Measurements from ENCODE around the gene B3GAT2.

Gene B3GAT2

DNA sequence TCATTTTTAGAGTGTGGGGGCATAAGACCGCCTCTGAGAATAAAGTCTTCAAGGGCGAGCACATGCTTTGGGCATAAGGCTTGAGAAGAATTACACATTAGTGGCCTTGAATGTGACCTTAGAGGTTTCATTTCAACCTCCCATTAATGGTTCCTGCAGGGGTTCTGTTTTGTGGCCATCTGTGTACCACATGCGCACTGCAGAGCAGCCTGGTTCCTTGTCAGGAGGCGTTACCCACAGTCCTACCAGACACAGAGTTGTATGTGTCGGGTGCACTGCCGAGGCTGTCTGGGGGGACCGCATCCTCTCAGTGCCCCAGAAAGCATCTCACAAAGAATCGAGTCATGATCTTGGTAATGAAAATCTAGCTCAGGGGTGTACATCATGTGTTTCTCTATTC lies 115.7 kb downstream of the B3GAT2 start:
- no peak for DNase-seq (ENCODE audit: low read depth in 2 of 2)

DNA sequence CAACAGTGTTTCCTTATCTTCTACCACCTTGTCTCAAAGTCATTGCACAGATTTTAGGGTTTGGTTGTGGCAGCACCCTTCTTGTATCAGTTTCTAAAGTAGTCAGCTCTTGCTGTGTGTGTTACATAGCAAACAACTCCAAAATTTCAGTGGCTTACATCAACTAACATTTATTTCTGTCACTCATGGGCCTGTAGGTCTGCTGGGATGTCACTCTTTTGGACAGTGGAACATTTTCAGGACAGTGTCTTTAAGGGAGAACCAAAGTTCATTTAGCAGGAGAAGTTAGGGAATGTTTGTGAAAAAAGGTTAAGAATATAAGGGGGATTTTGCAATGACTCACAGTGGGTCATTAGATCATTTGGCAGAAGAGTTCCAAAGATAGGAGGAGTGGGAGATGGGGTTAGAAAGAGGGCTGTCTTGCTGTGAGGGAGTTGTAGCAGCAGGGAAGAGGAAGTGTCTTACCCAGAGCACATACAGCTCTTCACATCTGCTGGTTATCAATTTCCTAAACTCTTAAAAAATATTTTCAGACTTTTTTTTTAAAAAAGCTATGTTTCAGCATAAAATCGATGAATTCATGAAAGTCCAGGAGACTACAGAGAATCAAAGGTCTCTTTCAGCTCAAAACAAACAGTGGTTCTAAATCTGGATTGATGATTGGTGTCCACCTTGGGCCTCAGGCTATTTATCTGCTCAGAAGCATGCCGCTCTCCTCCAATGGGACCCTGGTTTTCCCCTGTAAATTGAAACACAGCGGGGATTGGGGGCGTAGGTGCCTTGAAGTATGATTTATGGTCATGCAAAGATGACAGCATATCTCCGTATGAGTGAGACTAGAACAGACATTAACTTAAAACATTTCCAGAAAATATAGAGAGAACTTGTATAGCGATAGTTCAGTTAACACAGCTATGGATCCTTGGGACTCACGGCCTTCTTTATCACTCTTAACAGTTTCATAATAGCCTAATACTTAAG lies 117.3 kb downstream of the B3GAT2 start:
- no peak for DNase-seq (ENCODE audit: low read depth in 2 of 2)

DNA sequence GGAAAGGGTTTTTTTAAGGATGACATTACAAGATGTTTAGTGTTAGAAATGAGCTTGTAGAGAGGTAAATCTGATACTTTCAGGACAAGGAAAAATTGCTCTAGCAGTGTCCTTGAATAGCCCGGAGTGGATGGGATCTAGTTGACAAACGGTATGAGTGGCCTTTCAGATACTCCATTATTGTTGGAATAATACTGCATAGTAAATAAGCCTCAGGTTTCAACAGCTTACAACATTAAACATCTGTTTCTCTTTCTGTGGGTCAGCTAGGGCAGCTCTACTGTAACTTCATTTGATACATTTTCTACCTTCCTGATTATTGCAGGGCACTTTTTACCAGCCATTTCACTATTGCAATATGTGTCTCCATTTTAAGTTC lies 118.0 kb downstream of the B3GAT2 start:
- no peak for DNase-seq (ENCODE audit: low read depth in 2 of 2)

DNA sequence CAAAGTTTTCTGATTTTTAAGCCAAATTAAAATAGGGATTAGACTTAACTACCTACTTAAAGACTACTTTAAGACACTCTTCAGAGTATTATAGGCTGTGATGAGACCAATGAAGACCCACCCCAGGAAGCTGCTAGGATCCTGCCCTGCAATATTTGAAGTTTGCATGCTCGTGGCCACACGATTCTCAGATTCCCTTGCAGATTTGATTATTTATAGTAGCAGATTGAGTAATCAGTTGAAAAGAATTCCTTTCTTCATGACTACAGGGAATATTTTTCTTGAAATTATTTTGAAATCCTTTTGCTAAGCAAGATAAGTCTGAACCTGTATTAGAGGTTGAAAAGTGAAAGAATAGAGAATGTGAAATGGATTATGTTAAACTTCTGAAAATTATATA lies 122.3 kb downstream of the B3GAT2 start:
- peak; percentile 9 to 10 for DNase-seq (ENCODE audit: low read depth in 2 of 2)

DNA sequence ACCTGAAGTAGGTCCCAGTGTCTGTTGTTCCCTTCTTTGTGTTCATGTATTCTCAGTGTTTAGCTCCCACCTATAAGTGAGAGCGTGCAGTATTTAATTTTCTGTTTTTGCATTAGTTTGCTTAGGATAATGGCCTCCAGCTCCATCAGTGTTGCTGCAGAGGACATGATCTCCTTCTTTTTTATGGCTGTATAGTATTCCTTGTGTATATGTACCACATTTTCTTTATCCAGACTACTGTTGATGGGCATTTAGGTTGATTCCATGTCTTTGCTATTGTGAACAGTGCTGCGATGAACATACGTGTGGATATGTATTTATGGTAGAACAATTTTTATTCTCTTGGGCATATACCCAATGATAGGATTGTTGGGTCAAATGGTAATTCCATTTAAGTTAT lies 125.4 kb downstream of the B3GAT2 start:
- DNase-seq (ENCODE audit: low read depth in 2 of 2): no peak

DNA sequence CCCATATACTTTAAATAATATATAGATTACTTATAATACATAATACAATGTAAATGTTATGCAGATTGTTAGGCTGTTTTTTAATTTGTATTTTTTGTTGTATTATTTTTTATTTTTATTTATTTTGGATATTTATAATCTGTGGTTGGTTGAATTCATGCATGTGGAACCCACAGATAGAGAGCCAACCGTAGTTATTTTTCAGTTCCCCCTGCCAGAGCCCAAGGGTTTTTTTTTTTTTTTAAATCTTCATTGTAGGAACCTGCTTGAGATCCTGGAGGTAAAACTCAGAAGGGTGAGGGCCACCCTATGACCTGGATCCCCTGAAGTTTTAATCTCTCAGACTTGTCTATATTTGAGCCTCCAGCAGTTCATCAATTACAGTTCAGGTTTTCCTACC lies 133.2 kb downstream of the B3GAT2 start:
- DNase-seq (ENCODE audit: low read depth in 2 of 2): no peak

DNA sequence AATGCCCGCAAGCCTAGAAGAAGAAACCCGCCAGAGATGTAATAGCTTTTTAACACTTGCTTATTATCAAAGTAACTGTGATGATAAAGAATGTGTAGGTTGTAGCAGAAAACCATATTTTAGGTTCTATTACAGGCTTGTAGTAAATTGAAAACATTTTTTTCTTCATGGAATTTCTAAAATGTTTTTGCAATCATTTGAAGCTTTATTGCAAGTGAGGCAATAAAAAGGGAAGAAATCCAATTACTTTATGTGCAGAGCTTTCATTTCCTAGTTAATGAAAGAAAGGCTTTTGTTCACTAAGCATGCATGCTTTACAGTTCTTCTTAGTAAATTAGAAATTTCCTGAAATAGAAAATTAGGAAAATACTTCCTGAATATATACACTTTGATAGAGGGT lies 135.1 kb downstream of the B3GAT2 start:
- DNase-seq (ENCODE audit: low read depth in 2 of 2): no peak

DNA sequence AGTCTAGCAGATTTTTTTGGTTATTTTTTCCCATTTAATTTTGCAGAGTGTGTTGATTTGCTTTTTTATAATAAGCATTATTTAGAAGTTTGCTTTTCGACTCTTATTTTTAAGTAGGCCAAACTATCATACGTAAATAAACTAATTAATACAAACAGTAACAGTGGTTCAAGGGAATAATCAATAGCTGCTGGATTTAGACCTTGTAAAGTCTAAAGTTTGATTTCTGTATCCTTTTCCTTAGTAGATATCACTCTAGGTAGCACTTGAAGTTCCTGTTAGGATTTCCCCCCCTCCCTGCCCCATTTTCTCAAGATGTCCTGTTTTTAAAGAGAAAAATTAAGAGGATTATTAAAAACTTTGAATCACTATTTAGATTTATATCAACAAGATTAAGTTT lies 136.1 kb downstream of the B3GAT2 start:
- no peak for DNase-seq (ENCODE audit: low read depth in 2 of 2)

DNA sequence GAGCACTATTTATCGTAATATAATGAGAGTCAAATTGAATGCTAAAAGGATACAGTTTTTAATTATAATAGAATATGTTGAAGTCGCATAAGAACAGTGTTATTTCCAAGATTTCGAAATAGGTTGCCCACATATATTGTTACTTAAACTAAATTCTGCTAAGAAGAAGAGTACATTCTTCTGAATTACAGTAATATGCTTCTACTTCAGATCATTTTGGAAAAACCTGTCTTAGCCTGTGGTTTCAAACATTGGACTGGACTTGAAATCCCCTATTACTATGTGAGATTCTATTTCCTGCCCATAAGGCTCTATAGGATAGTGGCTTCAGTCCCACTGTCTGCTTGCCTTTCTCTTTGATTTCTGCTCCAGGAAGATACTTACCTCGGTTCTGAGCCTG lies 137.2 kb downstream of the B3GAT2 start:
- DNase-seq (ENCODE audit: low read depth in 2 of 2): no peak

DNA sequence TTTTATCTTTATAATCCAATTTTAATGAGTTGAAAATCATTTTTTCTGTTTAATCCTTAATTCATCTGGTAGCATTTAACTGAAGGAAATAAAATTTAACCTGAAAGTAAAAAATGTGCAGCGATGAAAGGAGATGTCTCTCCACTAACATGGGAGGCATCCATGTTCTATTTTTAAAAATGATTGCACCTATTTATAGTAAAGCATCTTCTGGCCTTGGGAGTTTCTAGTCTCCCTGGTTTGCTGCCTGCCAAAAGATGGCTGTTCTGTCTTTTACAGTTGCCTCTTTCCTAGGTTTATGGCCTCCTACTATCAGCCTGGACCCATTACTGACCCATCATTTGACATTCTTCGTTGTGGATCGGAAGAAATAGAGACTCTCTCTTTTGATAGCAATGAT lies 143.0 kb downstream of the B3GAT2 start:
- DNase-seq (ENCODE audit: low read depth in 2 of 2): no peak

DNA sequence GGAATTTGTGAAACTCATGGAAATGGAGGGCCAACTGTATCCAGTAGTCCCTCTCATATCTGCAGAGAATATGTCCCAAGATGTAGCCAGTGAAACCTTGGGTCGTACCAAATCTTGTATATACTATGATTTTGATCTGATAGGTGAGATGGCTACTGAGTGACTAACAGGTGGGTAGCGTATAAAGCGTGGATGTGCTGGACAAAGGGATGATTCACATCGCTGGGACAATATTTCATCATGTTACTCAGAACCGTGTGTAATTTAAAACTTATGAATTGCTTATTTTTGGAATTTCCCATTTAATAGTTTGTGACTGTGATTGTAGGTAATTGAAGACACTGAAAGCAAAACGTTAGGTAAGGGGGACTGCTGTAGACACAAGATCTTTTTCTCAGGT lies 145.1 kb downstream of the B3GAT2 start:
- DNase-seq (ENCODE audit: low read depth in 2 of 2): no peak

Data from fibroblast of skin of left biceps (primary cell).